Measurements from ENCODE around the gene EGFL7. TPM values are rescaled to one million over a fixed set of nuclear protein-coding genes. Genes with fewer than 3 reads are reported as not detected.

Gene EGFL7
- total and polyA plus RNA-seq, 2 of the 8 experiments (the other 6 are each of a cell fraction or from before 2014, with no cell fraction given): 37.8 to 53.4 TPM

- no peak for TF ChIP-seq CHD7 (IDR thresholded peaks at IDR 0.05; ENCODE audit: insufficient replicate concordance, low read length)
- TF ChIP-seq SRF (IDR thresholded peaks at IDR 0.05; ENCODE audit: low read depth, low read length): no peak
- no peak for TF ChIP-seq NRF1 (IDR thresholded peaks at IDR 0.05; ENCODE audit: low read depth, low read length)
- no peak for TF ChIP-seq POLR2A (IDR thresholded peaks at IDR 0.05; ENCODE audit: control extremely low read depth in 1 of 2, low read depth in 2 of 2, low read length in 2 of 2)
- no peak for TF ChIP-seq POU5F1 (IDR thresholded peaks at IDR 0.05; ENCODE audit: low read depth, low read length)
- no peak for TF ChIP-seq SP4 (IDR thresholded peaks at IDR 0.05; ENCODE audit: low read length)
- no peak for TF ChIP-seq ASH2L (IDR thresholded peaks at IDR 0.05; ENCODE audit: low read length)
- TF ChIP-seq CHD1 (IDR thresholded peaks at IDR 0.05; ENCODE audit: low read depth, low read length): no peak
- no peak for TF ChIP-seq CBX8 (IDR thresholded peaks at IDR 0.05; ENCODE audit: borderline replicate concordance, low read depth, low read length)
- no peak for TF ChIP-seq RAD21 (IDR thresholded peaks at IDR 0.05 in 1 of 2, conservative IDR thresholded peaks at IDR 0.05 in 1 of 2; ENCODE audit: low read depth in 2 of 2, low read length in 2 of 2)
- no peak for TF ChIP-seq SP2 (IDR thresholded peaks at IDR 0.05; ENCODE audit: low read length)
- TF ChIP-seq SP1 (IDR thresholded peaks at IDR 0.05; ENCODE audit: low read depth, low read length): no peak
Observed at GRCh38 chr9:136654820-136655535, 7.7 kb upstream of the EGFL7 start (continued).
